ENCODE results near the gene MAPK13.

GRCh38 chr6:36136034-36136433 is 5.7 kb downstream of the MAPK13 start:
- no peak for TF ChIP-seq CTCF (conservative IDR thresholded peaks at IDR 0.05)
- no peak for TF ChIP-seq EZH2 (IDR thresholded peaks at IDR 0.05; ENCODE audit: low read depth)

Data from PC-9 (cell line).